ENCODE results near the gene CD3E. TPM values are rescaled to one million over a fixed set of nuclear protein-coding genes. Genes with fewer than 3 reads are reported as not detected.

Gene CD3E
- total RNA-seq (2022) = not detected in 2 replicates
- not detected for Bru-seq, nascent RNA
- not detected for BruChase-seq, experiment 1, labeled RNA remaining after a 6-hour chase
- BruChase-seq, experiment 2, labeled RNA remaining after a 2-hour chase = not detected
- long read RNA-seq = 0 reads

DNA sequence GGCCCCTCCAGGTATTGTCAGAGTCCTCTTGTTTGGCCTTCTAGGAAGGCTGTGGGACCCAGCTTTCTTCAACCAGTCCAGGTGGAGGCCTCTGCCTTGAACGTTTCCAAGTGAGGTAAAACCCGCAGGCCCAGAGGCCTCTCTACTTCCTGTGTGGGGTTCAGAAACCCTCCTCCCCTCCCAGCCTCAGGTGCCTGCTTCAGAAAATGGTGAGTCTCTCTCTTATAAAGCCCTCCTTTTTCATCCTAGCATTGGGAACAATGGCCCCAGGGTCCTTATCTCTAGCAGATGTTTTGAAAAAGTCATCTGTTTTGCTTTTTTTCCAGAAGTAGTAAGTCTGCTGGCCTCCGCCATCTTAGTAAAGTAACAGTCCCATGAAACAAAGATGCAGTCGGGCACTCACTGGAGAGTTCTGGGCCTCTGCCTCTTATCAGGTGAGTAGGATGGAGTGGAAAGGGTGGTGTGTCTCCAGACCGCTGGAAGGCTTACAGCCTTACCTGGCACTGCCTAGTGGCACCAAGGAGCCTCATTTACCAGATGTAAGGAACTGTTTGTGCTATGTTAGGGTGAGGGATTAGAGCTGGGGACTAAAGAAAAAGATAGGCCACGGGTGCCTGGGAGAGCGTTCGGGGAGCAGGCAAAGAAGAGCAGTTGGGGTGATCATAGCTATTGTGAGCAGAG is at the start of gene CD3E:
Gene CD3E, plus strand, starts transcription at position 163 of the 681 bp plus-strand sequence. Its CDS starts 223 bp downstream, at position 386.
- Mint-ChIP-seq H3K36me3 (ENCODE audit: insufficient read depth, unreplicated experiment) (no peaks in the 10 kb centered on the region), H3K4me3 (ENCODE audit: unreplicated experiment) (no peak within 1 kb of the TSS), H3K27ac (ENCODE audit: low read depth, unreplicated experiment) (no peak within 1 kb of the TSS), H3K27me3 (ENCODE audit: insufficient read depth, unreplicated experiment) (peaks cover 28% of the 10 kb centered on the region), H3K4me1 (ENCODE audit: insufficient read depth, unreplicated experiment) (no peaks in the 10 kb centered on the region), H3K9me3 (ENCODE audit: unreplicated experiment) (no peaks in the 10 kb centered on the region)
- intact Hi-C loops (cut with micrococcal nuclease) = no loop called here
- no TSS peak for BruUV-seq (replicated peaks)
- CTCF ChIA-PET = interaction anchor here (0.5 to 2.0 kb wide), 4 partner anchors 9 to 279 kb away, joined by 3 to 5 read pairs (median 4); no protein-coding TSS in a partner anchor
- DNase-seq (ENCODE audit: unreplicated experiment) = no peak
- POLR2A ChIA-PET = interaction anchor here (1.8 kb wide), 1 partner anchor 14 kb away, joined by 4 read pairs; no protein-coding TSS in a partner anchor
- TF ChIP-seq, protein P1, sequence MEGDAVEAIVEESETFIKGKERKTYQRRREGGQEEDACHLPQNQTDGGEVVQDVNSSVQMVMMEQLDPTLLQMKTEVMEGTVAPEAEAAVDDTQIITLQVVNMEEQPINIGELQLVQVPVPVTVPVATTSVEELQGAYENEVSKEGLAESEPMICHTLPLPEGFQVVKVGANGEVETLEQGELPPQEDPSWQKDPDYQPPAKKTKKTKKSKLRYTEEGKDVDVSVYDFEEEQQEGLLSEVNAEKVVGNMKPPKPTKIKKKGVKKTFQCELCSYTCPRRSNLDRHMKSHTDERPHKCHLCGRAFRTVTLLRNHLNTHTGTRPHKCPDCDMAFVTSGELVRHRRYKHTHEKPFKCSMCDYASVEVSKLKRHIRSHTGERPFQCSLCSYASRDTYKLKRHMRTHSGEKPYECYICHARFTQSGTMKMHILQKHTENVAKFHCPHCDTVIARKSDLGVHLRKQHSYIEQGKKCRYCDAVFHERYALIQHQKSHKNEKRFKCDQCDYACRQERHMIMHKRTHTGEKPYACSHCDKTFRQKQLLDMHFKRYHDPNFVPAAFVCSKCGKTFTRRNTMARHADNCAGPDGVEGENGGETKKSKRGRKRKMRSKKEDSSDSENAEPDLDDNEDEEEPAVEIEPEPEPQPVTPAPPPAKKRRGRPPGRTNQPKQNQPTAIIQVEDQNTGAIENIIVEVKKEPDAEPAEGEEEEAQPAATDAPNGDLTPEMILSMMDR (IDR thresholded peaks at IDR 0.05; ENCODE audit: unreplicated experiment) = no peak

DNA sequence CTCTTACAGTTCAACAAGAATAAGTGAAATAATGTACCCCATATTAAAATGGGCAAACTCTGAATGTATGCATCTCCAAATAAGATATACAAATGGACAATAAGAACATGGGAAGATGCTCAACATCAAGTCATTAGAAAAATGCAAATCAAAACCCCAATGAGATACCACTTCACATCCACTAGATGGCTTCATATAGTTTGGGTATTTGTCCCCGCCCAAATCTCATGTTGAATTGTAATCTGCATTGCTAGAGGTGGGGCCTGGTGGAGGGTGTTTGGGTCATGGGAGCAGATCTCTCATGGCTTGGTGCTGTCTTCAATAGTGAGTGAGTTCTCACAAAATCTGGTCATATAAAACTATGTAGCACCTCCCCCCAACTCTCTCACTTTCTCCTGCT is 46.1 kb upstream of the CD3E start:
- CTCF ChIA-PET = interaction anchor here (0.8 to 0.9 kb wide), 3 partner anchors 21 to 158 kb away, joined by 3 to 4 read pairs (median 3); no protein-coding TSS in a partner anchor
- no TSS peak for BruUV-seq (replicated peaks)
- peak; percentile 23 for DNase-seq (ENCODE audit: unreplicated experiment)
- H3K36me3 Mint-ChIP-seq (ENCODE audit: insufficient read depth, unreplicated experiment) = peaks cover 37% of the 10 kb centered on the region
- H3K27me3 Mint-ChIP-seq (ENCODE audit: insufficient read depth, unreplicated experiment) = no peaks in the 10 kb centered on the region
- POLR2A ChIA-PET = interaction anchor here (0.7 kb wide), 1 partner anchor 206 kb away, joined by 3 read pairs; no protein-coding TSS in a partner anchor
- H3K27ac Mint-ChIP-seq (ENCODE audit: low read depth, unreplicated experiment) = no peak overlapping the region
- H3K9me3 Mint-ChIP-seq (ENCODE audit: unreplicated experiment) = no peaks in the 10 kb centered on the region
- H3K4me1 Mint-ChIP-seq (ENCODE audit: insufficient read depth, unreplicated experiment) = peaks cover 18% of the 10 kb centered on the region
- intact Hi-C loops (cut with micrococcal nuclease) = no loop called here
- H3K4me3 Mint-ChIP-seq (ENCODE audit: unreplicated experiment) = no peak overlapping the region
- TF ChIP-seq, protein P1 (IDR thresholded peaks at IDR 0.05; ENCODE audit: unreplicated experiment) = no peak

DNA sequence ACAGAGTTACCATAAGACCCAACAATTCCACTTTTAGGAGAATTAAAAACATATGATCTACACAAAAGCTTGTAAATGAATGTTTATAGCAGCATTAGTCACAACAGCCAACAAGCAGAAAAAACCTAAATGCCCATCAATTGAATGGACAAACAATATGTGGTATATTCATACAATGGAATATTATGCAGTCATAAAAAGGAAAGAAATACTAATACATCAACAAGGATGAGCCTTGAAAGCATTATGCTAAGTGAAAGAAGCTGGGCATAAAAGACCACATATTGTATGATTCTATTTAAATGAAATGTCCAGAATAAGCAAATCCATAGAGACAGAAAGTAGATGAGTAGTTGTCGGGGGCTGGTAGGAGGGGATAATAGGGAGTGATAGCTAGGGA is 45.4 kb upstream of the CD3E start:
- DNase-seq (ENCODE audit: unreplicated experiment) = no peak
- ChIA-PET POLR2A (interaction anchor here (0.7 to 9.8 kb wide), 3 partner anchors 6 to 206 kb away, joined by 3 to 225 read pairs (median 3); partner anchors contain the start of gene MPZL3), CTCF (interaction anchor here (0.6 to 1.8 kb wide), 10 partner anchors 22 to 223 kb away, joined by 3 to 5 read pairs (median 3); no protein-coding TSS in a partner anchor)
- Mint-ChIP-seq H3K9me3 (ENCODE audit: unreplicated experiment) (no peaks in the 10 kb centered on the region), H3K4me3 (ENCODE audit: unreplicated experiment) (no peak overlapping the region), H3K27me3 (ENCODE audit: insufficient read depth, unreplicated experiment) (no peaks in the 10 kb centered on the region), H3K27ac (ENCODE audit: low read depth, unreplicated experiment) (no peak overlapping the region), H3K4me1 (ENCODE audit: insufficient read depth, unreplicated experiment) (peaks cover 22% of the 10 kb centered on the region), H3K36me3 (ENCODE audit: insufficient read depth, unreplicated experiment) (peaks cover 37% of the 10 kb centered on the region)
- TF ChIP-seq, protein P1 (IDR thresholded peaks at IDR 0.05; ENCODE audit: unreplicated experiment) = no peak
- intact Hi-C loops (cut with micrococcal nuclease) = no loop called here
- BruUV-seq (replicated peaks) = no TSS peak

DNA sequence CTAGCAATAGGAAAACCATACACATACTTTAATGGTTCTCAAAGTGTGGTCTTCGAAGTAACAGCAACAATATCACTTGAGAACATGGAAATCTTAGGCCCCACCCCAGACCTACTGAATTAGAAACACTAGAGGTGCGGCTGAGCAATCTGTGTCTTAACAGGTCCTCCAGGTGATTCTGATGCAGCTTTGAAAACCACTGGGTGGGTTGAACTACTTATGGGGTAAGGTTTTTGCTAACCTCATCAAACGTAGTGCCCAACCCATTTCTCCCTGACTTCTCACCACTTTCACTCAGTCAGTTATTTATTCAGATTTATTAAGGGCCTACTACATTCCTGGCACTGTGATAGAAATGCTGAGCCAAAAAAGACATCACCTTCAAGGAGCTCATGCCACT is 44.2 kb upstream of the CD3E start:
- Mint-ChIP-seq H3K27me3 (ENCODE audit: insufficient read depth, unreplicated experiment) (no peaks in the 10 kb centered on the region), H3K9me3 (ENCODE audit: unreplicated experiment) (no peaks in the 10 kb centered on the region), H3K4me3 (ENCODE audit: unreplicated experiment) (no peak overlapping the region), H3K4me1 (ENCODE audit: insufficient read depth, unreplicated experiment) (peaks cover 34% of the 10 kb centered on the region), H3K36me3 (ENCODE audit: insufficient read depth, unreplicated experiment) (peaks cover 37% of the 10 kb centered on the region), H3K27ac (ENCODE audit: low read depth, unreplicated experiment) (no peak overlapping the region)
- CTCF ChIA-PET = interaction anchor here (0.6 to 1.8 kb wide), 3 partner anchors 14 to 62 kb away, joined by 4 to 5 read pairs (median 5); no protein-coding TSS in a partner anchor
- no TSS peak for BruUV-seq (replicated peaks)
- TF ChIP-seq, protein P1 (IDR thresholded peaks at IDR 0.05; ENCODE audit: unreplicated experiment) = no peak
- POLR2A ChIA-PET = interaction anchor here (0.7 to 9.8 kb wide), 3 partner anchors 7 to 647 kb away, joined by 3 to 225 read pairs (median 92); partner anchors contain the start of gene MPZL3
- no peak for DNase-seq (ENCODE audit: unreplicated experiment)
- intact Hi-C loops (cut with micrococcal nuclease) = no loop called here
